ENCODE results near the gene MGLL.

MGLL gene

DNA sequence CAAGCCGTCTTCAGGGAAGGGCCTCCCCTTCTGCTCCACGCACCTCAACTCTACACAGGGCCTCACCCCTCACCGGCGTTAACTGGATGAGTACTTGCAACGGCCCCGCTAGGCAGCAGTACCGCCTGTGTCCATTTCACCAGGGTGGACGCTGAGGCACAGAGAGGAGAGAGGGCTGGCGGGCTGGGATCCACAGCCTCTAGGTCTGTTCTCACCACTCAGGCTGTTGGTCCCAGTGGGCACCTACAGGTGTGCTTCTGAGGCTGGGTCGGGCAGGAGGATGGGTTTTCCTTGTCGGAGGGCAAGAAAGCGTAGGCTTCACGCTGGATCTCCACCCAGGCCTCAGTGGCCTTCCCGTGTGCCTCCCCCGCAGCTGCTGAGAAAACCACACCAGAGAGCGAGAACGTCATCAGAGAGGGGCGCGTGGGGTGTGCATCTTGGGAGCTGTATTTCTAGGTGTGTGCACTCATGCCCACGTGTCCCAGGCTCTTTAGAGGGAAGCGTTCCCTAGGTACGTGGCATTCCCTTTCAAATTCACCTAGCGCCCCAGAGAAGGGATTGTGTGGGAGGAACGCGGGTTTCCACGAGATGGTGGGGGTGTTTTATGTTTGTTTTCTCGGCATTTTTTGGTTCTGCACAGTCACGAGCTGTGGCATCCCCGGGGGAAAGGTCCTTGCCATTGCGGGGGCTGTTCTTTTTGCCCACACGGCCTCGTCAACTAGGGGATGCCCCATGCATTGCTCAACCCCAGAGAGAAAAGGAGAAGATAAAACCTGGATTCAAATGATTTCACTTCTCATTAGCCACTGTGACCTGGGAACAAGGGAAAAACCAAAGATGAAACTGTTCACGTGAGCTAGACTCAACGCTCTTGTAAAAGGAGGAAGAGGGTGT lies 67.7 kb downstream of the MGLL start:
- Histone ChIP-seq H3K9ac (ENCODE audit: low read length) (peak overlapping the region; percentile 98), H3K4me2 (ENCODE audit: low read length) (peak overlapping the region; percentile 85), H3K79me2 (ENCODE audit: low read length) (peaks cover 51% of the 10 kb centered on the region), H3K9me3 (ENCODE audit: insufficient read depth, low read length) (no peaks in the 10 kb centered on the region), H3K27me3 (ENCODE audit: low read depth, low read length) (no peaks in the 10 kb centered on the region), H3K27ac (ENCODE audit: low read length) (peak overlapping the region; percentile 97), H3K4me3 (ENCODE audit: low read length) (peak overlapping the region; percentile 71), H3K4me1 (ENCODE audit: low read length) (peaks cover 87% of the 10 kb centered on the region), H3K36me3 (replicated peaks; ENCODE audit: low read depth, low read length) (peaks cover 25% of the 10 kb centered on the region), H4K20me1 (ENCODE audit: insufficient read depth, low read length) (no peaks in the 10 kb centered on the region), H2AFZ (ENCODE audit: low read depth, low read length) (no peak overlapping the region)
- TF ChIP-seq CTCF (IDR thresholded peaks at IDR 0.05; ENCODE audit: low read depth, low read length) (no peak), EZH2phosphoT487 (IDR thresholded peaks at IDR 0.05; ENCODE audit: low read depth) (no peak)

GRCh38 chr3:127753898-127754410 lies 68.4 kb downstream of the MGLL start:
- Histone ChIP-seq H2AFZ (ENCODE audit: low read depth, low read length) (no peak overlapping the region), H3K79me2 (ENCODE audit: low read length) (peaks cover 51% of the 10 kb centered on the region), H4K20me1 (ENCODE audit: insufficient read depth, low read length) (no peaks in the 10 kb centered on the region), H3K4me1 (ENCODE audit: low read length) (peaks cover 94% of the 10 kb centered on the region), H3K27me3 (ENCODE audit: low read depth, low read length) (no peaks in the 10 kb centered on the region), H3K4me2 (ENCODE audit: low read length) (peak overlapping the region; percentile 85), H3K9ac (ENCODE audit: low read length) (peak overlapping the region; percentile 98), H3K9me3 (ENCODE audit: insufficient read depth, low read length) (no peaks in the 10 kb centered on the region), H3K36me3 (replicated peaks; ENCODE audit: low read depth, low read length) (peaks cover 28% of the 10 kb centered on the region), H3K4me3 (ENCODE audit: low read length) (peak overlapping the region; percentile 71), H3K27ac (ENCODE audit: low read length) (peak overlapping the region; percentile 97)
- TF ChIP-seq EZH2phosphoT487 (IDR thresholded peaks at IDR 0.05; ENCODE audit: low read depth) (no peak), CTCF (IDR thresholded peaks at IDR 0.05; ENCODE audit: low read depth, low read length) (no peak)

DNA sequence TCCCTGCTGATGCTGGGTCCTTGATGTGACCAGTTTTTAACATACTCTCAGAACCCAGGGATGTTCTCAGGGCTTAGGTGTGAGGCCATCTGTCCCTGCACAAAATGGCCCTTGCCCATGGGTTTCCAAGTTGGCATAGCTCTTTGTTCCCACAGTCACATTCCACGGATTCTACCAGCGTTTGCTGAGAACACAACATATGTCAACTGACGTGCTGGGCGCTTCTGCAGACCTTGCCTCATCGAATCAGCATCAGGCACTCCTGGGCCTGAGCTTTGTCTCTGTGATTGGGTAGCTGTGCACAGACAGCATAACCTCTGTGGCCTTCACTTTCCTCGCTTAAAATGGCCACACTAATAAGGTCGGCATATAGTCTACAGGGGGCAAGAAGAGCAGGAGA lies 69.0 kb downstream of the MGLL start:
- Histone ChIP-seq H3K4me3 (ENCODE audit: low read length) (peak overlapping the region; percentile 71; the same call in 1 of the 2 replicates), H3K79me2 (ENCODE audit: low read length) (peaks cover 54% of the 10 kb centered on the region), H3K4me1 (ENCODE audit: low read length) (peaks cover 100% of the 10 kb centered on the region), H3K9me3 (ENCODE audit: insufficient read depth, low read length) (no peaks in the 10 kb centered on the region), H3K4me2 (ENCODE audit: low read length) (peak overlapping the region; percentile 85), H3K9ac (ENCODE audit: low read length) (peak overlapping the region; percentile 98), H3K27ac (ENCODE audit: low read length) (peak overlapping the region; percentile 97), H3K36me3 (replicated peaks; ENCODE audit: low read depth, low read length) (peaks cover 30% of the 10 kb centered on the region), H3K27me3 (ENCODE audit: low read depth, low read length) (no peaks in the 10 kb centered on the region), H4K20me1 (ENCODE audit: insufficient read depth, low read length) (no peaks in the 10 kb centered on the region), H2AFZ (ENCODE audit: low read depth, low read length) (no peak overlapping the region)
- TF ChIP-seq EZH2phosphoT487 (IDR thresholded peaks at IDR 0.05; ENCODE audit: low read depth) (no peak), CTCF (IDR thresholded peaks at IDR 0.05; ENCODE audit: low read depth, low read length) (no peak)

- no peaks in the 10 kb centered on the region for H4K20me1 ChIP-seq (ENCODE audit: insufficient read depth, low read length)
- H3K4me1 ChIP-seq (ENCODE audit: low read length) = peaks cover 100% of the 10 kb centered on the region
- H3K9ac ChIP-seq (ENCODE audit: low read length) = peak overlapping the region; percentile 98
- H3K4me3 ChIP-seq (ENCODE audit: low read length) = peak overlapping the region; percentile 53
- peak overlapping the region; percentile 85 for H3K4me2 ChIP-seq (ENCODE audit: low read length)
- no peaks in the 10 kb centered on the region for H3K9me3 ChIP-seq (ENCODE audit: insufficient read depth, low read length)
- peaks cover 55% of the 10 kb centered on the region for H3K79me2 ChIP-seq (ENCODE audit: low read length)
- H3K27ac ChIP-seq (ENCODE audit: low read length) = peak overlapping the region; percentile 97
- H3K27me3 ChIP-seq (ENCODE audit: low read depth, low read length) = no peaks in the 10 kb centered on the region
- H2AFZ ChIP-seq (ENCODE audit: low read depth, low read length) = no peak overlapping the region
- TF ChIP-seq EZH2phosphoT487 (IDR thresholded peaks at IDR 0.05; ENCODE audit: low read depth) (no peak), CTCF (IDR thresholded peaks at IDR 0.05; ENCODE audit: low read depth, low read length) (no peak)
- H3K36me3 ChIP-seq (replicated peaks; ENCODE audit: low read depth, low read length) = peaks cover 28% of the 10 kb centered on the region
Measured at GRCh38 chr3:127751782-127752181, 70.5 kb downstream of the MGLL start.

Data from OCI-LY3 (cell line).